Lung (tissue), 12 donors: ENCODE data around the gene ZDHHC3. TPM values are rescaled to one million over a fixed set of nuclear protein-coding genes. Genes with fewer than 3 reads are reported as not detected.
A peak's percentile ranks its signal among the peaks of the same experiment; 100 is the strongest.

Experiments
- ATAC-seq: fragments of 200-7000 bp; cut with Tn5 transposase; one replicate; pipeline ENCODE4 v1.9.1; 2020; ENCODE audit warnings: moderate number of reproducible peaks; ENCODE audit not compliant: insufficient read depth, low FRiP score
- DNase-seq, 3 donors: peaks; one replicate each; pipeline ENCODE4 v3.0.0-alpha.2; 2013 to 2017
- H3K27ac ChIP-seq, 2 donors: one replicate each; pipeline ENCODE4 v1.5.1; 2013; ENCODE audit warnings: mild to moderate bottlenecking in 2 of 2, moderate library complexity in 2 of 2, control low read depth in 1 of 2, inconsistent platforms in 1 of 2, low read depth in 1 of 2, low read length in 1 of 2
- H3K27me3 ChIP-seq, 3 donors: one replicate each; pipeline ENCODE4 v1.5.1; 2013; ENCODE audit warnings: low read length in 2 of 3; ENCODE audit not compliant: control insufficient read depth in 3 of 3, insufficient read depth in 3 of 3
- H3K36me3 ChIP-seq, 4 donors: one replicate each; pipeline ENCODE4 v1.5.1; 2013; ENCODE audit warnings: low read length in 4 of 4, mild to moderate bottlenecking in 1 of 4, moderate library complexity in 1 of 4; ENCODE audit not compliant: control insufficient read depth in 4 of 4, insufficient read depth in 4 of 4
- H3K4me1 ChIP-seq, 5 donors: one replicate each; pipeline ENCODE4 v1.5.1; 2013; ENCODE audit warnings: low read length in 5 of 5, mild to moderate bottlenecking in 2 of 5, moderate library complexity in 1 of 5; ENCODE audit not compliant: control insufficient read depth in 5 of 5, insufficient read depth in 5 of 5
- H3K4me3 ChIP-seq: one replicate; pipeline ENCODE4 v1.5.1; 2013; ENCODE audit warnings: mild to moderate bottlenecking, control low read depth, moderate library complexity
- H3K9ac ChIP-seq, 2 donors: one replicate each; pipeline ENCODE4 v1.5.1; 2013; ENCODE audit warnings: low read length in 2 of 2, control low read depth in 1 of 2; ENCODE audit not compliant: insufficient read depth in 1 of 2
- H3K9me3 ChIP-seq, 4 donors: one replicate each; pipeline ENCODE4 v1.5.1; 2013; ENCODE audit warnings: low read length in 3 of 4, mild to moderate bottlenecking in 1 of 4, moderate library complexity in 1 of 4; ENCODE audit not compliant: control insufficient read depth in 4 of 4, insufficient read depth in 3 of 4
- WGBS, 2 donors: extraction: QIAGEN DNeasy Blood & Tissue Kit; methylation state at CpG; one replicate each; pipeline ENCODE4 v1.1.7; 2013; 5-methylcytosine and 5-hydroxymethylcytosine counted together
- polyA plus RNA-seq, 2 donors: library from polyadenylated mRNA; stranded (reverse); fragments of 200-250 nt; gene quantifications; one replicate each; pipeline ENCODE4 v1.2.1, GENCODE V29; 2013
- total RNA-seq, 2 donors: library from RNA; depleted of rRNA in 1 of 2; stranded (reverse); fragments of >200 nt in 1 of 2; gene quantifications; one replicate each; pipeline ENCODE4 v1.2.1, GENCODE V29; 2014 to 2021
- TF ChIP-seq, protein P1 (sequence below): IDR thresholded peaks from 2 replicates; pipeline ENCODE4 v1.5.1; 2012; ENCODE audit warnings: mild to moderate bottlenecking; ENCODE audit errors: control extremely low read depth, extremely low read depth
- donor health status: control.
- donor health status: control.
- donor health status: Bipolar disorder and iron deficiency.
- donor health status: healthy.
- donor health status: DM: yes; HTN: yes; CAD: no.

The ZDHHC3 gene
- total and polyA plus RNA-seq, 4 donors, result 49.8 to 96.2 (median 78.0) TPM

DNA sequence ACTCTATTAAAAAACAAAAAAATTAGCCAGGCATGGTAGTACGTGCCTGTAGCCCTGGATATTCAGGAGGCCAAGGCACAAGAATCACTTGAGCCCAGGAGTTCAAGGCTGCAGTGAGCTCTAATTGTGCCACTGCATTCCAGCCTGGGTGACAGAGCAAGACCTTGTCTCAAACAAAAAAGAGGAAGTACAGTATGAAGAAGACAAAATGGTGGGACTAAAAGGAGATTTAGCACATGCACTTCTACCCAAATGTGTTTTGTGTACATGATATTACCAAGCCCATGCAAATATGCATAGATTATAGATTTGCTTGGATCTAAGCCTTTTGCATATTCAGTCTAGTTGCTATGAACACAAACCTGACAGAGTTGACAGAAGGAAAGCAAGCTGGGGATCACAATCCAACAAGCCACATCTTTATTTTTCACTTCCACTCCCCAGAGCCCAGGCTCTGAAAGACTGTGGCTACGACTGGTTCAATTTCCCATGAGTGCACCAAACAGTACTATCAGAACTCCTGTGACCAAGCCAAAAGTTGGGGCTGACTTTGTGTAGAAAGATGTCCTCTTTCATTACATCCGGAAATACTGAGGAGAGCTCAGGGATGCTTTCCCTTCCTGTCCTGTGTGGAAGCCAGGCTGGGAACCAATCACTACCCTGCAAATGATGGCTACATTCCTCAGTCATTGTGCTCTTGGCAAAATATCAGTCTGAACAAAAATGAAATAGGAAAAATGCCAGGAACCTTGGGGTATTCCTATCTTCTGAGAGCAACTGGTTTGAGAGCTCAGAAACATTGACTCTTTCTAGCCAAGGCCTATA lies 52.1 kb downstream of the ZDHHC3 start:
- peaks cover 9 to 42% (median 15%) of the 10 kb centered on the region in 4 donors for H3K36me3 ChIP-seq
- no peaks in the 10 kb centered on the region for H3K27me3 ChIP-seq
- no peaks in the 10 kb centered on the region for H3K9me3 ChIP-seq
- no peak overlapping the region for H3K4me3 ChIP-seq
- H3K27ac ChIP-seq, result no peak overlapping the region
- DNase-seq (peak in 2 of 3 donors; percentile 11 to 15), ATAC-seq (no peak)
- TF ChIP-seq, protein P1, sequence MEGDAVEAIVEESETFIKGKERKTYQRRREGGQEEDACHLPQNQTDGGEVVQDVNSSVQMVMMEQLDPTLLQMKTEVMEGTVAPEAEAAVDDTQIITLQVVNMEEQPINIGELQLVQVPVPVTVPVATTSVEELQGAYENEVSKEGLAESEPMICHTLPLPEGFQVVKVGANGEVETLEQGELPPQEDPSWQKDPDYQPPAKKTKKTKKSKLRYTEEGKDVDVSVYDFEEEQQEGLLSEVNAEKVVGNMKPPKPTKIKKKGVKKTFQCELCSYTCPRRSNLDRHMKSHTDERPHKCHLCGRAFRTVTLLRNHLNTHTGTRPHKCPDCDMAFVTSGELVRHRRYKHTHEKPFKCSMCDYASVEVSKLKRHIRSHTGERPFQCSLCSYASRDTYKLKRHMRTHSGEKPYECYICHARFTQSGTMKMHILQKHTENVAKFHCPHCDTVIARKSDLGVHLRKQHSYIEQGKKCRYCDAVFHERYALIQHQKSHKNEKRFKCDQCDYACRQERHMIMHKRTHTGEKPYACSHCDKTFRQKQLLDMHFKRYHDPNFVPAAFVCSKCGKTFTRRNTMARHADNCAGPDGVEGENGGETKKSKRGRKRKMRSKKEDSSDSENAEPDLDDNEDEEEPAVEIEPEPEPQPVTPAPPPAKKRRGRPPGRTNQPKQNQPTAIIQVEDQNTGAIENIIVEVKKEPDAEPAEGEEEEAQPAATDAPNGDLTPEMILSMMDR, result no peak
- no peak overlapping the region for H3K9ac ChIP-seq
- WGBS, 2 donors, result 81 to 92% methylated on average over 3 of the region's 3 CpGs
- H3K4me1 ChIP-seq, result no peaks in the 10 kb centered on the region

DNA sequence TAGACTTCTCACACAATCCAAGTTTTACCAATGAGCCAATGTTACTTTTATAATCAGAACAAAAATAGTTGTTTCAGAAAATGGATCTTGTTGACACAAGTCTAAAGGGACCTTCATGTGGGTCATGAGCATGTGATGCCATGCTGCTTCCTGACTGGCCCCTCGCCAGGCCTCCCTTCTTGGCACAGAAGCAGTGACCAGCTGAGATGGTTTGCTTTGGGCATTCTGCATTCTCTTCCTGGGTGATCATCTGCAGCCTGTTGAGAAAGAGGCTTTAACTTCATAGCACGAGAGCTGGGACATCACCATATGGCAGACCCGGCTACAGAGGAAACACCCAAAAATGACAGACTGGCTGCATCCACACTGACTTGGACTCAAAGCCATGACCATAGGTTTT lies 55.9 kb downstream of the ZDHHC3 start:
- Histone ChIP-seq H3K36me3 (peaks cover 2 to 38% (median 10%) of the 10 kb centered on the region in 4 donors), H3K27ac (no peak overlapping the region), H3K9ac (no peak overlapping the region), H3K9me3 (no peaks in the 10 kb centered on the region), H3K27me3 (no peaks in the 10 kb centered on the region), H3K4me1 (peaks cover 0 to 11% (median 0%) of the 10 kb centered on the region in 5 donors), H3K4me3 (no peak overlapping the region)
- WGBS, 2 donors, result 93 to 97% methylated on average over 3 of the region's 3 CpGs
- ATAC-seq (no peak), DNase-seq (no peak)
- TF ChIP-seq, protein P1, result no peak

DNA sequence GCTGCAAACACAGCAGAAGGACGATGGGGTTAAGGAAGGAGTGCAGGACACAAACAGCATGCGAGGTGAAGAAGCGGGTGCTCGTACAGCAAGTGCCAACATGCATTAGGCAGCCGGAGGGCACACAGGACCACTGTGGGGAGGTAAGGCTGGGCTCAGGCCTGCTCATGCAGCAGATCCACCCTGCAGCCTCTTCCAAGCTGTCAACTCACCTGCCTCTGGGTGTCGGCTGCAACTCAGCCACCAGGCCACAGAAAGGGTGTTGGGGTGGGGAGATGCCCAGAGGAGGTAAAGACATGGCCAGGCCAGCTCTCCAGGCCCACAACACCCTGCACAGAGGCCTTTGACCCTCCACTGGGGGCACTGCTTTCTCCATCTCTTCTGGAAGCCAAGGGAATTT lies 57.4 kb downstream of the ZDHHC3 start:
- WGBS, 2 donors, result 95 to 96% methylated on average over 6 of the region's 6 CpGs
- Histone ChIP-seq H3K27ac (no peak overlapping the region), H3K9me3 (no peaks in the 10 kb centered on the region), H3K36me3 (peaks cover 2 to 35% (median 10%) of the 10 kb centered on the region in 4 donors), H3K4me3 (no peak overlapping the region), H3K27me3 (no peaks in the 10 kb centered on the region), H3K9ac (no peak overlapping the region), H3K4me1 (peaks cover 0 to 11% (median 0%) of the 10 kb centered on the region in 5 donors)
- no peak for ATAC-seq
- no peak for DNase-seq
- TF ChIP-seq, protein P1, result no peak
